ENCODE results near the gene HRG.

GRCh38 chr3:186683979-186684378 is 18.2 kb downstream of the HRG start:
- TF ChIP-seq EZH2phosphoT487 (IDR thresholded peaks at IDR 0.05; ENCODE audit: insufficient read depth, low read depth) (no peak), EZH2 (IDR thresholded peaks at IDR 0.05; ENCODE audit: insufficient read depth, poor library complexity, severe bottlenecking) (no peak)

Data from GM23248 (cell line).